NCI-H446 treated with DMSO at 0.1 percent for 48 hours (cell line): ENCODE data around the gene BIRC3.

Source experiments
- DNase-seq: peaks from one replicate; lab custom pipeline; 2025; lab: John Stamatoyannopoulos, UW

The BIRC3 gene

GRCh38 chr11:102375720-102376399 is 58.6 kb downstream of the BIRC3 start:
- no peak for DNase-seq

DNA sequence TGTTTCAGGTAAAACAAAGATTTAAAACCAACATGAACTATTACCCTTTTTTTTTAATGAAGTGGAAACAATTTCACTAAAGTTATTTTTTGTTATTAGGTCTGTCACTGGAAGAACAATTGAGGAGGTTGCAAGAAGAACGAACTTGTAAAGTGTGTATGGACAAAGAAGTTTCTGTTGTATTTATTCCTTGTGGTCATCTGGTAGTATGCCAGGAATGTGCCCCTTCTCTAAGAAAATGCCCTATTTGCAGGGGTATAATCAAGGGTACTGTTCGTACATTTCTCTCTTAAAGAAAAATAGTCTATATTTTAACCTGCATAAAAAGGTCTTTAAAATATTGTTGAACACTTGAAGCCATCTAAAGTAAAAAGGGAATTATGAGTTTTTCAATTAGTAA is 60.6 kb downstream of the BIRC3 start:
- no peak for DNase-seq

GRCh38 chr11:102378818-102379217 is 61.5 kb downstream of the BIRC3 start:
- DNase-seq: no peak

GRCh38 chr11:102382384-102382783 is 65.1 kb downstream of the BIRC3 start:
- DNase-seq: no peak

- no peak for DNase-seq
Observed at GRCh38 chr11:102383839-102384238, 66.6 kb downstream of the BIRC3 start.

- DNase-seq: no peak
Observed at GRCh38 chr11:102384419-102385079, 67.3 kb downstream of the BIRC3 start.

- DNase-seq: no peak
Observed at GRCh38 chr11:102385085-102386007, 68.1 kb downstream of the BIRC3 start.

- no peak for DNase-seq
Observed at GRCh38 chr11:102386136-102386734, 69.0 kb downstream of the BIRC3 start.

GRCh38 chr11:102387043-102387781 is 69.9 kb downstream of the BIRC3 start:
- DNase-seq: no peak
